Dedifferentiated amniotic fluid mesenchymal stem cell (primary cell): ENCODE results near the gene PDGFD.

ENCODE experiments used
- DNase-seq: peaks from one replicate; pipeline ENCODE4 v3.0.0-alpha.2; 2016; ENCODE audit errors: extremely low spot score

PDGFD gene

GRCh38 chr11:103920933-103921332 lies 243.0 kb downstream of the PDGFD start:
- DNase-seq: no peak

DNA sequence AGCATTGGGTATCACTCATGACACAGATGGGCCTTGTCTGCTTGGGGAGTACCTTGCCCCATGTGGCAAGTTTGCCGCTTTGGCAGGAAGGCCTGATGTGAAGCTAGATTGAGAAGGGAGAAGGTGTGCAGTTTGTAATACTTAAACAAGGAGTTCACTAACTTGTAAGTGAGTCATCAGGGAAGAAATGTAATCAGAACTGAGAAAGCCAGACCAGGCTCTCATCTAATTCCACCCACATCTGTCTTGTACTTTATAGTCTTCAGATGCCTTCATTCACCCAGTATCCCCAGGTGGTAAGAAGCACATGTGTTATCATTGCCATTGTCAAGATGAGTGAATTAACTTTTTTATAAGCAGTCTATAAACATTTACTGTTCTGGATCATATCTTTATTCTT lies 243.5 kb downstream of the PDGFD start:
- no peak for DNase-seq

DNA sequence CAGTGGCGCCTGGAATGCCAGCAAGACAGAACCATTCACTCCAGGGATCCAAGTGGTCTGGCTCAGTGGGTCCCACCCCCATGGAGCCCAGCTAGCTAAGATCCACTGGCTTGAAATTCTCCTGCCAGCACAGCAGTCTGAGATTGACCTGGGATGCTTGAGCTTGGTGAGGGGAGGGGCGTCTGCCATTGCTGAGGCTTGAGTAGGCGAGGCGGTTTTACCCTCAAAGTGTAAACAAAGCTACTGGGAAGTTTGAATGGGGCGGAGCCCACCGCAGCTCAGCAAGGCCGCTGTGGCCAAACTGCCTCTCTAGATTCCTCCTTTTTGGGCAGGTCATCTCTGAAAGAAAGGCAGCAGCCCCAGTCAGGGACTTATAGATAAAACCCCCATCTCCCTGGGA lies 253.2 kb downstream of the PDGFD start:
- no peak for DNase-seq

DNA sequence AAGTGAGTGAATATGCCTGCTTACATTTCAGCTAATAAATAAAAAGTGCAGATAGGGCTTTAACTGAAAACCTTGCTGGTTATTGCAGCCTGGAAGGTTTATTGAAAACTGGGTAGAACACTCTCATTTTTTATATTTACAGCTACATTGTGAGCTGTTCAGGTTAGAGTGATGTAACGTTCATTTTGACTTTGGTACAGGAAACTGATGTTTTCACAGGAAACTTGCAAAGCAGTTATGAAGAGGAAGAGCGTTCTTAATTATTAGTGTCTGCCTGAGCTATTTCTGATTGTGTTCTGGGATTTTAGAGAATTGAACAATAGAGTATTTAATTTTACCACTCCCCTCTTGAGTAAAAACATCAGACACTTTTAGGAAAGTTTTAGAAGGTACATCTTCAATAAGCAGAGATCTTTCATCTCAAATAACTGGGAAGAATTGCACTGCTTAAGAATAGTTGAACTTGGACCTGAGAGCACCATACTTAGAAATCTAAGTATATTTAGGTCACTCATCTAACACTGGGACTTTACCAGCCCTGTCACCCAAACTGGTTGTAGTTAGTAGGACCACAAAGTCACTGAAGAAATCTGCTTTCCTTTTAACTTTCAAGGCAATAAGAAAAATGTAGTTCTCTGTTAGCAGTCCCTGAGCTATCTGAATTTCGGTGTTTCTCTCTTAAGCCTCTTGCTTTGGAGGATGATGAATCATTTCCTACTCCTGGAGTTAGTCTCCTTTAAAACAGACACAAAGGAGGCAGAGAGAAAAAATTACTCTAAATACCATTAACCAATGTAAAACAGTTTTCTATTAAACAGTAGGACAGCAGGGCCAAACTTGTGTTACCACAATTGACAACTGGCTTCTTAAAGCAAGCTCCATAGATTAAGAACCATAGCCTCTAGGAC lies 256.1 kb downstream of the PDGFD start:
- peak; percentile 56 for DNase-seq

- no peak for DNase-seq
Observed at GRCh38 chr11:103907136-103907535, 256.8 kb downstream of the PDGFD start.

DNA sequence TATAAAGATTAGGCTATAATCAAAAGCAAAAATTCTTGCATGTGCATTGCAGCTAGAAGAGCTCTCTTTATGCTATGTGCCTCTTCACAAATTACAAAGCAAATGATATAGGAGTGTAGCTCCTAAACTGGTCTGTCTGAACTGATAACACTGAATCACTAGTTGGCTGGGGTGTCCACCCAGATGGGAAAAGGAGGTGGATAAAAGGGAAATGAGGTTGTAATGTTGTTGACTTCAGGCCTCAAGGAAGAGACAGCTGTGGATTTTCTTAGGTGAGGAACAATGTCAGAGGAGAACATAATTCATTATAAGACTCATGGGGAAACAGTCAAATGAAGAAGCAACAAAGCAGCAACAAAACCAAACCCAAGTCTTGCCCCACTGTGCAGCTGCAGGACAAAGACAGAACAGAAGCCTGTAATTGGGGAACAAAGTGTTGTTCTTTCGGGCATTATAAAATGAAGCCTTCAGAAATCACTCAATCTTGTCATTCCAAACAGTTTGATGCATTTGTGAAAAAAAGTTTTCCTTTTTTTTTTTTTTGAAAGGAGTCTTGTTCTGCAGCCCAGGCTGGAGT lies 257.6 kb downstream of the PDGFD start:
- no peak for DNase-seq

DNA sequence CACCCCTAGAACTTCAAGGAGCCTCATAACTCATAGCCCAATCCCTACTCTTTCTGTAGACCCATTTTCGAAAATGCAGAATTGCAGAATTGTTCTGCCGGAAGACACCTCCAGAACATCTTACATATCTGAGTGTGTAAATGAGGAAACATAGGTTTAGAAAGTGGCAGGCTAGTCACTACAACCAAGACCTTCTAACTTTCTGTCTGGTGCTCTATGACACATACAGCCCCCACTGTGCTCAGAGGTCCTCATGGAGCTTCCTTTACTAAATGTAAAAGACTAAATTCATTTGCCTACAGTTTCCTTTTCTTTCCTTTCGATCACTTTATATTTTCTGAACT lies 259.7 kb downstream of the PDGFD start:
- DNase-seq: no peak

GRCh38 chr11:103903621-103904323 lies 260.2 kb downstream of the PDGFD start:
- DNase-seq: no peak

DNA sequence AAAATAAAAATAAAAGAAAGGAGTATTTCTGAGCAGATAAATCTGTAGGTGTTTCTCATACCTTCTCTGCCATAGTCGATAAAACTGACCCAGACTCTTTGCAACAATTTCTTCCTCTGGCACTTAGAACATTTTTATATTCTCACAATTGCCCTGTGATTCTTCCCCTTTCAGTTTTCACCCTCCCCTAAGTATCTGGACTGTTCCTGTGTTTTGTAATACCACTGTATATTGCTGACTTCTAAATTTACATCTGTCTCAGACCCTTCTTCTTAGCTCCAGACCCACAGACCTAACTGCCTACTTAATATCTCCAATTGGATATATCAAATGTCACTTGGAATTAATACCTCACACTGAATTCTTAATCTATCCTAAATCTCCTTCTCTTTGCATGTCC lies 261.0 kb downstream of the PDGFD start:
- DNase-seq: no peak

- no peak for DNase-seq
Observed at GRCh38 chr11:103901656-103902055, 262.3 kb downstream of the PDGFD start.

DNA sequence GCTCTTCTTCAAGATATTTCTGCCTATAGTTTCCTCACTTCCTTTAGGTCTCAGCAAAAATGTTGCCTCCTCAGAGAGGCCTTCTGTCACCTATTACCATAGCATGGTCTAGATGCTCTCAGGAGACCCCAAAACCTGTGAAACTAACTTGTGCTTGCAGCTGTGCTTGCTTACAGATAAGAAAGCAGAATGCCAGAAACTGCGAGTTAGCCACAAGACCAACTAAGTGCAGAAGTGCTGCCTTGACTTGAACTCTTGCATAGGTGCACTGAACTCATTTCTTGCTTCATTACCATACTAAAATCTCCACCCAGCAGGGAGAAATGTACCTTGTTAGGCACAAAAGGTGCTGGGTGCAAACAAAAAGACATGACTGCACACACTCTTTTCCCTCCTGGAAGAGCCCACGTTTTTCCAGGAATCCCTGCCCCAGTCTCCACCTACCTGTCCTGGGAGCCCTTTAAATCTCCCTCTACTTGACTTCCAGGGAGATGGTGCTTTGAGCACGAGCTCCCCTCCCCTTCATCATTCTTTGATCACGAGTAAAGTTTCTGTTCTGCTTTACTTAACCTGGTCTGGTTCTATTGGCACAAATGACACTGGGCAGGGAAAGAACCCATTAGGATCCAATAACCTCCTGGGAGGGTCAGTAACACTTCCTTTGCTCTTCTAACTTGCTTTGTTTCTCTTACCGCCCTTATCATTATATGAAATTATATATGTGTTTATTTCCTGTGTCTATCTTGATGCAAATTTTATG lies 265.2 kb downstream of the PDGFD start:
- DNase-seq: no peak

DNA sequence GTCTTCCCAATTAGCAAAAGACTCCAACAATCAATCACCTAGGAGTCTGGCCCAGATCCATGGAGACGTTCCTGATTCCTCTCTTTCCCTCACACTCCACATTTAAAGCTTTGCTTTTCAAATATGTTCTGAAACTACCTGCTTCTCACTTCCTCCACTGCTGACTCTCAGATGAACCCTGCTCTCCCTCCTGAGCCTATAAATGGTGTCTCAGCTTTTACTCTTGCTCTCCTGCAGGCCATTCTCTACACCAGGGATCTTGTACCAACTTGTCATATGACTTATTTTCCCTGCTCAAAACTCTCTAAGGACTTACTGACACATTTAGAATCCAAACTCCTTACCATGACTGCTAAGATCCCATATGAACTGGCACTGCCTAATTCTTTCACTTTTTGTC lies 265.9 kb downstream of the PDGFD start:
- DNase-seq: no peak

DNA sequence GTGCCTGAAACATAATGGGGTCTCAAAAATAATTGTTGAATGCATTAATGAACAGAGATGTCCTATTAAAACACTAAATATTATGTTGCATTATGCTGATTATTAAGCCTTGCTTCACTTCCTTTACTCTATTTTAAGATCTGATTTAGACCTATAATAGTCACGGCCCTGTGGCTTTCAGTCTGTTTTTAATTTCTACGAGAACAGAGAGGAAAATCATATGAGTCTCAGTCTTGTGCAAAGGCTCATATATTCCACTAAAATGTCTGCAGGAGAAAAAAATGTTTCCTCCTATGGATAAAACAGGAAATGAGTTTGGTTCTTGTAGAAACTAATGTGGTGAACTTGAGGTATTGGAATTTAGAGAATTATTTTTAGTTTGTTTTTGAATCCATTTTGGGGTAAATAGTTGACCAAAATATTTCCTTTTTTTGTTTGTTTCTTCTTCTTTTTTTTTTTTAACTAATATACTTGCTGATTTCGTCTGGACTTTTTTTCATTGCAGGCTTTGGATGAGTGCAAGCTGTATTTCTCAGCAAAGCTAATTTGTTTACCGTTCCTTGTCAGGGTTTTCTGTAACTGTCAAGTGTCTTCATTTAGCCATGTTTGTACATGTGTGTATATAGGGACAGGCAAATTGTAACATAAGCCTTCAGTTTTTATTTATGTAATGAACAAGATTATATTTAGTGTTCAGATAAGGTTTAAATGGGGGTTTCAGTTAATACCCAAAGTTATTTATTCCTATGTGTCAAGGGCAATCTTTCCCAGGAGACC lies 266.6 kb downstream of the PDGFD start:
- DNase-seq: no peak

- no peak for DNase-seq
Observed at GRCh38 chr11:103895106-103895505, 268.8 kb downstream of the PDGFD start.

DNA sequence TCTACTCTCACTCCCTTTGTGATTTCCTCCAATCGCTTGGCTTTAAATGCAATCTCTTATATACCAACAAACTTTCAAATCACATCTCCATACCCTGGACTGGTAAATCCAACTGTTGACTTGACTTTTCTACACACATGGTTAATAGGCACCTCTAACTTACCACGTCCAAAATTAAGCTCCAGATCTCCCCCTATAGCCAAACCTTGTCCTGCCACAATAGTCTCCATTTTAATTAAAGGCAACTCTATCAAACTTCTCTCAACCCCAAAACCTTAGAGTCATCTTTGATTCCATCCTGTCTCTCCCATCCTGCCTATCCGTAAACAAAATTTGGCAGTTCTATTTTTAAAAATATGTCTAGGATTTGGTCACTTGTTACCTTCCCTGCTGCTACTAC lies 269.3 kb downstream of the PDGFD start:
- no peak for DNase-seq

DNA sequence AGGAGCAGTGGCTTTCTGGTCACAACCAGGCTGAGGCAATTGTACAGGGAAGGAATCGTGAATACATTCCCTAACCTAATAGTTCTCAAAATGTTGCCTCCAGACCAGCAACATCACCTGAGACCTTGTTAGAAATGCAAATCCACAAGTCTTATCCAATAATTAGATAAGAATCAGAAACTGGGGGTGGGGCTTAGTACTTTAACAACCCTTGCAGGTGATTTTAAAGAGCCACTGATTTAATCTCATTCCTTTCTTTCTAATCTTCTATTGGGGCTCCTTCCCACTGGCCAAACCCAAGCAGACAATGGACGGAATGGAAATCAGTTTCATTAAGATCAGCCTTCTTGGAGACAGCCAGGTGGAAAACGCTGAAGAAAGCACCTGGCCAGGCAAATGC lies 269.9 kb downstream of the PDGFD start:
- no peak for DNase-seq

- no peak for DNase-seq
Observed at GRCh38 chr11:103893371-103893770, 270.6 kb downstream of the PDGFD start.

- DNase-seq: no peak
Observed at GRCh38 chr11:103892603-103893002, 271.3 kb downstream of the PDGFD start.

DNA sequence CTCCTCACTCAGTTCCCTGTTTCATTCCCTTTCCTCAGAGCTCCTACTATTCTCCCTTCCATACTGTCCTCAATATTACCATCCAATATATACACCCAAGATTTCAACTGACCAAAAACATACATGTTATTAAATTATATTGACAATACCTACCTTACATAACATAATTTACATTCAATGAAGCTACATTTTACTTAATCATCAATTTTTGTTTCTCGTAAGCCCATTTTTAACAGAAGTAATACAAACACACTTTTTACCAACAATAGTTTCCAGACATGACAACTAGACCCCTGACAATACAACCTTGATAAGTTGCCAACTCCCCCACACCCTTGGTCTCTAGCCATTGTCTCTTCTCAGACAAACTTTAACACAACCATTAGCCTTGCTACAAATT lies 273.3 kb downstream of the PDGFD start:
- no peak for DNase-seq

- no peak for DNase-seq
Observed at GRCh38 chr11:103889679-103890078, 274.3 kb downstream of the PDGFD start.

- DNase-seq: no peak
Observed at GRCh38 chr11:103888541-103888951, 275.4 kb downstream of the PDGFD start.
